Measurements from ENCODE around the gene SKIC2.

SKIC2 gene

GRCh38 chr6:31968326-31968725, 9.4 kb downstream of the SKIC2 start:
- H3K4me3 ChIP-seq (replicated peaks; ENCODE audit: insufficient read depth, low read length): no peak overlapping the region
- no peak for DNase-seq (ENCODE audit: low read depth in 1 of 2, low spot score in 1 of 2)
- H3K27me3 ChIP-seq (ENCODE audit: insufficient read depth, poor library complexity, severe bottlenecking): no peaks in the 10 kb centered on the region
- TF ChIP-seq GABPA (IDR thresholded peaks at IDR 0.05; ENCODE audit: low read depth): no peak
- TF ChIP-seq REST (IDR thresholded peaks at IDR 0.05; ENCODE audit: insufficient replicate concordance, low read depth): no peak
- no peak for TF ChIP-seq CTCF (IDR thresholded peaks at IDR 0.05; ENCODE audit: insufficient read depth, low read length)
- TF ChIP-seq POLR2AphosphoS5 (IDR thresholded peaks at IDR 0.05; ENCODE audit: low read depth): no peak
- no peak for TF ChIP-seq SPI1 (IDR thresholded peaks at IDR 0.05; ENCODE audit: borderline replicate concordance, low read depth)
- no peak overlapping the region for H3K27ac ChIP-seq (replicated peaks)

GRCh38 chr6:31968791-31969711, 10.1 kb downstream of the SKIC2 start:
- Histone ChIP-seq H3K27me3 (ENCODE audit: insufficient read depth, poor library complexity, severe bottlenecking) (no peaks in the 10 kb centered on the region), H3K27ac (replicated peaks) (no peak overlapping the region), H3K4me3 (replicated peaks; ENCODE audit: insufficient read depth, low read length) (no peak overlapping the region)
- TF ChIP-seq POLR2AphosphoS5 (IDR thresholded peaks at IDR 0.05; ENCODE audit: low read depth) (no peak), REST (IDR thresholded peaks at IDR 0.05; ENCODE audit: insufficient replicate concordance, low read depth) (no peak), GABPA (IDR thresholded peaks at IDR 0.05; ENCODE audit: low read depth) (no peak), SPI1 (IDR thresholded peaks at IDR 0.05; ENCODE audit: borderline replicate concordance, low read depth) (no peak), CTCF (IDR thresholded peaks at IDR 0.05; ENCODE audit: insufficient read depth, low read length) (no peak)
- DNase-seq (ENCODE audit: low read depth in 1 of 2, low spot score in 1 of 2): no peak

- peak overlapping the region; percentile 82 for H3K4me3 ChIP-seq (replicated peaks; ENCODE audit: insufficient read depth, low read length)
Measured at GRCh38 chr6:31969712-31970603, 11.0 kb downstream of the SKIC2 start.

More at GRCh38 chr6:31969712-31970603, 11.0 kb downstream of the SKIC2 start:
- no peak for DNase-seq (ENCODE audit: low read depth in 1 of 2, low spot score in 1 of 2)
- TF ChIP-seq CTCF (IDR thresholded peaks at IDR 0.05; ENCODE audit: insufficient read depth, low read length): no peak
- TF ChIP-seq SPI1 (IDR thresholded peaks at IDR 0.05; ENCODE audit: borderline replicate concordance, low read depth): no peak
- TF ChIP-seq GABPA (IDR thresholded peaks at IDR 0.05; ENCODE audit: low read depth): no peak
- no peak for TF ChIP-seq POLR2AphosphoS5 (IDR thresholded peaks at IDR 0.05; ENCODE audit: low read depth)
- TF ChIP-seq REST (IDR thresholded peaks at IDR 0.05; ENCODE audit: insufficient replicate concordance, low read depth): no peak
- H3K27ac ChIP-seq (replicated peaks): no peak overlapping the region
- H3K27me3 ChIP-seq (ENCODE audit: insufficient read depth, poor library complexity, severe bottlenecking): no peaks in the 10 kb centered on the region

Measured in HL-60 (cell line).